ENCODE data around the gene FBLN1. TPM values are rescaled to one million over a fixed set of nuclear protein-coding genes. Genes with fewer than 3 reads are reported as not detected.
A peak's percentile ranks its signal among the peaks of the same experiment; 100 is the strongest.

The FBLN1 gene
- total and polyA plus RNA-seq, 9 of the 15 experiments (the other 6 are each of a cell fraction or from before 2014, with no cell fraction given), result 0.66 TPM; not detected in 8

DNA sequence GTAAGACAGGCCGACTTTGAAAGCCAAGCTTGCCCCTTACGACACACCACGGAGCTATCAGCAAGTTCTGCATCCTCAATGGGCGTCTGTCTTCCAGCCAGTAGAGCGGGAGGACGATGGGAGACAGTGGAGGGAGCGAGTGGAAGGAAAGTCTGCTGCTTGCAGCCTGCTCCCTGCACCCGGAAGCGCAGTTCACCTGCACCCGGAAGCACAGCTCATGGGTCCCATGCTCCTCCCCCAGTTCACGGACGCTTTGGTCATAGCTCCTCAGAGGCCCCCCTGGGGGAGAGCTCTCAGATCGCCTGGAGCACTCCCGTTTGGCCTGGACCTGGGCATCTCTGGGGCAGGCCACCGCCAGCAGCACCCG is 51.3 kb downstream of the FBLN1 start:
- Histone ChIP-seq H3K4me3 (no peak overlapping the region), H3K4me2 (ENCODE audit: insufficient read depth, low read length) (peak overlapping the region; percentile 49), H3K9me3 (replicated peaks; ENCODE audit: control insufficient read depth, insufficient read depth, low read depth, low read length) (no peaks in the 10 kb centered on the region; the same call in 1 of the 2 replicates), H3K79me2 (ENCODE audit: control insufficient read depth, insufficient read depth, low read length) (no peaks in the 10 kb centered on the region), H3K36me3 (ENCODE audit: control insufficient read depth, insufficient read depth, low read length) (no peaks in the 10 kb centered on the region), H3K9me1 (ENCODE audit: control insufficient read depth, insufficient read depth, low read length) (no peaks in the 10 kb centered on the region), H3K27ac (ENCODE audit: extremely low read depth, low read depth, low read length) (no peak overlapping the region), H3K27me3 (ENCODE audit: control insufficient read depth in 2 of 2, insufficient read depth in 2 of 2, low read length in 2 of 2) (peaks cover 2 to 10% of the 10 kb centered on the region in 2 experiments; a peak in 2 of 5 replicates), H3K9ac (ENCODE audit: insufficient read depth in 1 of 2, low read depth in 2 of 2, low read length in 2 of 2) (no peak overlapping the region), H4K20me1 (replicated peaks; ENCODE audit: control insufficient read depth, insufficient read depth, low read length) (no peaks in the 10 kb centered on the region), H2AFZ (ENCODE audit: low read depth, low read length) (peak overlapping the region; percentile 63), H3K4me1 (replicated peaks in 1 of 2; ENCODE audit: control insufficient read depth in 2 of 2, insufficient read depth in 2 of 2, low read length in 2 of 2) (peaks cover 0 to 6% of the 10 kb centered on the region in 2 experiments; a peak in 2 of 5 replicates)
- WGBS (ENCODE audit: insufficient coverage, low coverage, missing lambda C conversion rate), result 15% methylated on average over 13 of the region's 16 CpGs
- peak; percentile 64 for ATAC-seq
- ChIA-PET CTCF (ENCODE audit: low intra/inter-chr PET ratio) (interaction anchor here (0.8 to 1.3 kb wide), 2 partner anchors 112 to 118 kb away, joined by 4 to 5 read pairs; no protein-coding TSS in a partner anchor), POLR2A (no interaction called here)
- in situ Hi-C loops (cut with MboI), result loop anchor here (5.0 kb wide), 2 partner anchors 107 to 287 kb away; no protein-coding TSS in a partner anchor
- DNase-seq (ENCODE audit: extremely low read depth in 1 of 4, low spot score in 3 of 4), result peak in 3 of 4 experiments; percentile 27 to 37 (median 35)
- FAIRE-seq, result no peak
- intact Hi-C loops (cut with micrococcal nuclease), result no loop called here
- no TSS peak for BruUV-seq (replicated peaks)
- peak in 1 of 3 experiments; percentile 12; a peak in 1 of 6 replicates for TF ChIP-seq CTCF (IDR thresholded peaks at IDR 0.05 in 2 of 3, conservative IDR thresholded peaks at IDR 0.05 in 1 of 3; ENCODE audit: insufficient read depth in 2 of 3, low read depth in 1 of 3, low read length in 3 of 3)
- no peak for TF ChIP-seq MAZ (CRISPR knock-in tag; conservative IDR thresholded peaks at IDR 0.05 in 1 of 2, IDR thresholded peaks at IDR 0.05 in 1 of 2)
- no peak for TF ChIP-seq NR2C2 (CRISPR knock-in tag; IDR thresholded peaks at IDR 0.05)
- peak; percentile 29; the same call in 1 of the 2 replicates for TF ChIP-seq NR2C2 (tag; IDR thresholded peaks at IDR 0.05)
- TF ChIP-seq YY1 (IDR thresholded peaks at IDR 0.05; ENCODE audit: borderline replicate concordance in 1 of 3, control insufficient read depth in 1 of 3, extremely low read depth in 1 of 3, insufficient read depth in 3 of 3, insufficient read length in 1 of 3, insufficient replicate concordance in 2 of 3, low read depth in 1 of 3, low read length in 2 of 3), result no peak
- TF ChIP-seq ZSCAN29 (IDR thresholded peaks at IDR 0.05), result no peak
- TF ChIP-seq BCL6 (CRISPR knock-in tag; IDR thresholded peaks at IDR 0.05), result no peak
- no peak for TF ChIP-seq THRB (CRISPR knock-in tag; conservative IDR thresholded peaks at IDR 0.05)
- peak; percentile 58 for TF ChIP-seq NR2C1 (IDR thresholded peaks at IDR 0.05)
- TF ChIP-seq NR2C1 (tag; IDR thresholded peaks at IDR 0.05), result peak; percentile 40; the same call in 1 of the 2 replicates
- no peak for TF ChIP-seq POLR2A (conservative IDR thresholded peaks at IDR 0.05)
- TF ChIP-seq ZNF766 (CRISPR knock-in tag; conservative IDR thresholded peaks at IDR 0.05), result no peak
- TF ChIP-seq ZNF263 (CRISPR knock-in tag; IDR thresholded peaks at IDR 0.05; ENCODE audit: borderline replicate concordance), result peak; percentile 35; the same call in 1 of the 2 replicates
- TF ChIP-seq, protein P1, sequence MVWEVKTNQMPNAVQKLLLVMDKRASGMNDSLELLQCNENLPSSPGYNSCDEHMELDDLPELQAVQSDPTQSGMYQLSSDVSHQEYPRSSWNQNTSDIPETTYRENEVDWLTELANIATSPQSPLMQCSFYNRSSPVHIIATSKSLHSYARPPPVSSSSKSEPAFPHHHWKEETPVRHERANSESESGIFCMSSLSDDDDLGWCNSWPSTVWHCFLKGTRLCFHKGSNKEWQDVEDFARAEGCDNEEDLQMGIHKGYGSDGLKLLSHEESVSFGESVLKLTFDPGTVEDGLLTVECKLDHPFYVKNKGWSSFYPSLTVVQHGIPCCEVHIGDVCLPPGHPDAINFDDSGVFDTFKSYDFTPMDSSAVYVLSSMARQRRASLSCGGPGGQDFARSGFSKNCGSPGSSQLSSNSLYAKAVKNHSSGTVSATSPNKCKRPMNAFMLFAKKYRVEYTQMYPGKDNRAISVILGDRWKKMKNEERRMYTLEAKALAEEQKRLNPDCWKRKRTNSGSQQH (CRISPR knock-in tag; IDR thresholded peaks at IDR 0.05), result no peak

Data from K562 (cell line).